Measurements from ENCODE around the gene MIP. TPM values are rescaled to one million over a fixed set of nuclear protein-coding genes. Genes with fewer than 3 reads are reported as not detected.
"Not testable (repeated sequence)": the region's sequence is repeated elsewhere in the genome, so short reads cannot be mapped to it uniquely, and the experiment has no call there.

Gene MIP
- not detected for total RNA-seq

GRCh38 chr12:56454557-56454956 is at the start of gene MIP:
TSS of gene MIP (minus strand) at chr12:56454657. CDS start at chr12:56454613, 44 bp downstream.
- no peaks in the 10 kb centered on the region for H3K9me3 Mint-ChIP-seq
- peaks cover 5% of the 10 kb centered on the region for H3K4me1 Mint-ChIP-seq (ENCODE audit: low read depth)
- no peaks in the 10 kb centered on the region for H3K36me3 Mint-ChIP-seq (ENCODE audit: low read depth)
- H3K27me3 Mint-ChIP-seq (ENCODE audit: low read depth): no peaks in the 10 kb centered on the region
- CTCF ChIA-PET: interaction anchor here (0.8 kb wide), 1 partner anchor 10 kb away, joined by 6 read pairs; no protein-coding TSS in a partner anchor
- intact Hi-C loops (cut with micrococcal nuclease): no loop called here
- H3K27ac Mint-ChIP-seq: no peak within 1 kb of the TSS
- no peak within 1 kb of the TSS for H3K4me3 Mint-ChIP-seq
- DNase-seq: no peak

GRCh38 chr12:56499879-56500278 is 45.4 kb upstream of the MIP start:
- DNase-seq; H3K27me3 Mint-ChIP-seq (ENCODE audit: low read depth); H3K4me3 Mint-ChIP-seq; H3K9me3 Mint-ChIP-seq; H3K36me3 Mint-ChIP-seq (ENCODE audit: low read depth); H3K4me1 Mint-ChIP-seq (ENCODE audit: low read depth); H3K27ac Mint-ChIP-seq; intact Hi-C loops (cut with micrococcal nuclease): not testable (repeated sequence)
- CTCF ChIA-PET: interaction anchor here (0.7 kb wide), 1 partner anchor 61 kb away, joined by 3 read pairs; no protein-coding TSS in a partner anchor

- intact Hi-C loops (cut with micrococcal nuclease); H3K9me3 Mint-ChIP-seq; H3K27me3 Mint-ChIP-seq (ENCODE audit: low read depth); H3K27ac Mint-ChIP-seq; H3K4me3 Mint-ChIP-seq; H3K4me1 Mint-ChIP-seq (ENCODE audit: low read depth); H3K36me3 Mint-ChIP-seq (ENCODE audit: low read depth); DNase-seq: not testable (repeated sequence)
- CTCF ChIA-PET: interaction anchor here (0.7 kb wide), 1 partner anchor 61 kb away, joined by 3 read pairs; no protein-coding TSS in a partner anchor
These were observed 45.0 kb upstream of the MIP start for GRCh38 chr12:56499452-56499851.

GRCh38 chr12:56498126-56498902 is 43.9 kb upstream of the MIP start:
- H3K4me3 Mint-ChIP-seq; H3K4me1 Mint-ChIP-seq (ENCODE audit: low read depth); H3K9me3 Mint-ChIP-seq; H3K27ac Mint-ChIP-seq; H3K36me3 Mint-ChIP-seq (ENCODE audit: low read depth); DNase-seq; H3K27me3 Mint-ChIP-seq (ENCODE audit: low read depth); intact Hi-C loops (cut with micrococcal nuclease): not testable (repeated sequence)
- CTCF ChIA-PET: interaction anchor here (1.5 kb wide), 1 partner anchor 71 kb away, joined by 3 read pairs; no protein-coding TSS in a partner anchor

- intact Hi-C loops (cut with micrococcal nuclease); H3K27ac Mint-ChIP-seq; H3K27me3 Mint-ChIP-seq (ENCODE audit: low read depth); H3K36me3 Mint-ChIP-seq (ENCODE audit: low read depth); H3K9me3 Mint-ChIP-seq; H3K4me1 Mint-ChIP-seq (ENCODE audit: low read depth): not testable (repeated sequence)
- peak overlapping the region; percentile 49 for H3K4me3 Mint-ChIP-seq
- CTCF ChIA-PET: interaction anchor here (0.6 to 1.4 kb wide), 5 partner anchors 24 to 95 kb away, joined by 3 to 8 read pairs (median 4); no protein-coding TSS in a partner anchor
- peak; percentile 79 for DNase-seq
These were observed 42.2 kb upstream of the MIP start for GRCh38 chr12:56496704-56497103.

- intact Hi-C loops (cut with micrococcal nuclease); H3K4me3 Mint-ChIP-seq; H3K9me3 Mint-ChIP-seq; CTCF ChIA-PET; DNase-seq; H3K4me1 Mint-ChIP-seq (ENCODE audit: low read depth); H3K27me3 Mint-ChIP-seq (ENCODE audit: low read depth); H3K36me3 Mint-ChIP-seq (ENCODE audit: low read depth); H3K27ac Mint-ChIP-seq: not testable (repeated sequence)
These were observed 40.0 kb upstream of the MIP start for GRCh38 chr12:56494481-56494880.

- H3K4me1 Mint-ChIP-seq (ENCODE audit: low read depth); CTCF ChIA-PET; H3K27ac Mint-ChIP-seq; H3K9me3 Mint-ChIP-seq; H3K4me3 Mint-ChIP-seq; H3K36me3 Mint-ChIP-seq (ENCODE audit: low read depth); intact Hi-C loops (cut with micrococcal nuclease); DNase-seq; H3K27me3 Mint-ChIP-seq (ENCODE audit: low read depth): not testable (repeated sequence)
These were observed 39.6 kb upstream of the MIP start for GRCh38 chr12:56494106-56494415.

GRCh38 chr12:56493409-56494105 is 39.1 kb upstream of the MIP start:
- H3K27ac Mint-ChIP-seq; H3K4me3 Mint-ChIP-seq; H3K4me1 Mint-ChIP-seq (ENCODE audit: low read depth); H3K9me3 Mint-ChIP-seq; DNase-seq; H3K36me3 Mint-ChIP-seq (ENCODE audit: low read depth); intact Hi-C loops (cut with micrococcal nuclease); CTCF ChIA-PET: not testable (repeated sequence)
- H3K27me3 Mint-ChIP-seq (ENCODE audit: low read depth): peaks cover 11% of the 10 kb centered on the region

GRCh38 chr12:56490360-56490759 is 35.9 kb upstream of the MIP start:
- Mint-ChIP-seq H3K4me1 (ENCODE audit: low read depth) (peaks cover 16% of the 10 kb centered on the region), H3K27ac (no peak overlapping the region), H3K9me3 (peaks cover 3% of the 10 kb centered on the region), H3K36me3 (ENCODE audit: low read depth) (peaks cover 3% of the 10 kb centered on the region), H3K27me3 (ENCODE audit: low read depth) (peaks cover 19% of the 10 kb centered on the region), H3K4me3 (no peak overlapping the region)
- CTCF ChIA-PET: interaction anchor here (0.7 to 3.0 kb wide), 7 partner anchors 11 to 300 kb away, joined by 3 to 7 read pairs (median 3); no protein-coding TSS in a partner anchor
- intact Hi-C loops (cut with micrococcal nuclease): no loop called here
- DNase-seq: no peak

GRCh38 chr12:56488041-56488955 is 33.8 kb upstream of the MIP start, which contains the start of gene GLS2:
TSS of gene GLS2 (minus strand) at chr12:56488161. CDS start at chr12:56488118, 43 bp downstream.
- H3K4me1 Mint-ChIP-seq (ENCODE audit: low read depth): peaks cover 16% of the 10 kb centered on the region
- peaks cover 3% of the 10 kb centered on the region for H3K36me3 Mint-ChIP-seq (ENCODE audit: low read depth)
- peak within 1 kb of the TSS; percentile 84 for H3K4me3 Mint-ChIP-seq
- H3K27ac Mint-ChIP-seq: no peak within 1 kb of the TSS
- intact Hi-C loops (cut with micrococcal nuclease): loop anchor here (1.0 kb wide), 2 partner anchors 20 to 39 kb away; partner anchors contain the start of genes SPRYD4 and TIMELESS
- peaks cover 3% of the 10 kb centered on the region for H3K9me3 Mint-ChIP-seq
- H3K27me3 Mint-ChIP-seq (ENCODE audit: low read depth): peaks cover 19% of the 10 kb centered on the region
- CTCF ChIA-PET: interaction anchor here (0.6 to 1.6 kb wide), 4 partner anchors 15 to 148 kb away, joined by 3 to 6 read pairs (median 4); no protein-coding TSS in a partner anchor
- DNase-seq: peak; percentile 79

- H3K4me3 Mint-ChIP-seq: peak overlapping the region; percentile 84
- intact Hi-C loops (cut with micrococcal nuclease): loop anchor here (1.0 kb wide), 2 partner anchors 19 to 38 kb away; partner anchors contain the start of genes SPRYD4 and TIMELESS
- H3K27me3 Mint-ChIP-seq (ENCODE audit: low read depth): peaks cover 19% of the 10 kb centered on the region
- H3K9me3 Mint-ChIP-seq: peaks cover 3% of the 10 kb centered on the region
- no peak overlapping the region for H3K27ac Mint-ChIP-seq
- DNase-seq: peak; percentile 48
- H3K4me1 Mint-ChIP-seq (ENCODE audit: low read depth): peaks cover 16% of the 10 kb centered on the region
- H3K36me3 Mint-ChIP-seq (ENCODE audit: low read depth): peaks cover 3% of the 10 kb centered on the region
- CTCF ChIA-PET: interaction anchor here (1.0 to 1.6 kb wide), 2 partner anchors 86 to 149 kb away, joined by 5 to 6 read pairs; no protein-coding TSS in a partner anchor
These were observed 33.1 kb upstream of the MIP start for GRCh38 chr12:56487448-56488040.

All from activated naive CD4-positive, alpha-beta T cell treated with anti-CD3 and anti-CD28 coated beads for 36 hours (primary cell).